ENCODE measurements around the gene SUSD6.
A peak's percentile ranks its signal among the peaks of the same experiment; 100 is the strongest.

The SUSD6 gene

GRCh38 chr14:69574263-69574953, 37.0 kb upstream of the SUSD6 start, which contains the start of gene CCDC177:
Gene CCDC177, minus strand, starts transcription at chr14:69574871. Its CDS starts 1,249 bp downstream, at chr14:69573622.
- Histone ChIP-seq H3K36me3 (ENCODE audit: insufficient read depth, low read length) (no peaks in the 10 kb centered on the region), H3K4me3 (ENCODE audit: low read depth in 1 of 2, low read length in 2 of 2) (peak within 1 kb of the TSS in 1 of 2 donors; percentile 19), H3K9ac (ENCODE audit: low read length) (no peak within 1 kb of the TSS), H3K9me3 (ENCODE audit: low read length) (no peaks in the 10 kb centered on the region), H3K27ac (ENCODE audit: low read depth, low read length) (no peak within 1 kb of the TSS), H3K27me3 (ENCODE audit: control insufficient read depth in 1 of 2, insufficient read depth in 2 of 2, low read length in 2 of 2) (peaks cover 38 to 68% of the 10 kb centered on the region in 2 donors), H3K4me1 (ENCODE audit: insufficient read depth, low read length) (peaks cover 21% of the 10 kb centered on the region)

GRCh38 chr14:69574954-69575295, 36.5 kb upstream of the SUSD6 start:
- no peaks in the 10 kb centered on the region for H3K9me3 ChIP-seq (ENCODE audit: low read length)
- H3K27me3 ChIP-seq (ENCODE audit: control insufficient read depth in 1 of 2, insufficient read depth in 2 of 2, low read length in 2 of 2): peaks cover 36 to 63% of the 10 kb centered on the region in 2 donors
- H3K27ac ChIP-seq (ENCODE audit: low read depth, low read length): no peak overlapping the region
- peaks cover 21% of the 10 kb centered on the region for H3K4me1 ChIP-seq (ENCODE audit: insufficient read depth, low read length)
- H3K9ac ChIP-seq (ENCODE audit: low read length): no peak overlapping the region
- H3K36me3 ChIP-seq (ENCODE audit: insufficient read depth, low read length): no peaks in the 10 kb centered on the region
- H3K4me3 ChIP-seq (ENCODE audit: low read depth in 1 of 2, low read length in 2 of 2): no peak overlapping the region

GRCh38 chr14:69579476-69579875, 31.9 kb upstream of the SUSD6 start:
- no peak overlapping the region for H3K4me3 ChIP-seq (ENCODE audit: low read depth in 1 of 2, low read length in 2 of 2)
- no peak overlapping the region for H3K9ac ChIP-seq (ENCODE audit: low read length)
- no peaks in the 10 kb centered on the region for H3K9me3 ChIP-seq (ENCODE audit: low read length)
- H3K27me3 ChIP-seq (ENCODE audit: control insufficient read depth in 1 of 2, insufficient read depth in 2 of 2, low read length in 2 of 2): peaks cover 9 to 21% of the 10 kb centered on the region in 2 donors
- H3K27ac ChIP-seq (ENCODE audit: low read depth, low read length): no peak overlapping the region
- peaks cover 3% of the 10 kb centered on the region for H3K4me1 ChIP-seq (ENCODE audit: insufficient read depth, low read length)
- H3K36me3 ChIP-seq (ENCODE audit: insufficient read depth, low read length): no peaks in the 10 kb centered on the region

- no peaks in the 10 kb centered on the region for H3K36me3 ChIP-seq (ENCODE audit: insufficient read depth, low read length)
- no peak overlapping the region for H3K27ac ChIP-seq (ENCODE audit: low read depth, low read length)
- no peaks in the 10 kb centered on the region for H3K4me1 ChIP-seq (ENCODE audit: insufficient read depth, low read length)
- peaks cover 7 to 18% of the 10 kb centered on the region in 2 donors for H3K27me3 ChIP-seq (ENCODE audit: control insufficient read depth in 1 of 2, insufficient read depth in 2 of 2, low read length in 2 of 2)
- H3K4me3 ChIP-seq (ENCODE audit: low read depth in 1 of 2, low read length in 2 of 2): no peak overlapping the region
- no peaks in the 10 kb centered on the region for H3K9me3 ChIP-seq (ENCODE audit: low read length)
- H3K9ac ChIP-seq (ENCODE audit: low read length): no peak overlapping the region
These were observed 31.3 kb upstream of the SUSD6 start for GRCh38 chr14:69580009-69580577.

- no peaks in the 10 kb centered on the region for H3K9me3 ChIP-seq (ENCODE audit: low read length)
- H3K27ac ChIP-seq (ENCODE audit: low read depth, low read length): no peak overlapping the region
- no peak overlapping the region for H3K9ac ChIP-seq (ENCODE audit: low read length)
- H3K4me3 ChIP-seq (ENCODE audit: low read depth in 1 of 2, low read length in 2 of 2): no peak overlapping the region
- peaks cover 3 to 5% of the 10 kb centered on the region in 2 donors for H3K27me3 ChIP-seq (ENCODE audit: control insufficient read depth in 1 of 2, insufficient read depth in 2 of 2, low read length in 2 of 2)
- no peaks in the 10 kb centered on the region for H3K36me3 ChIP-seq (ENCODE audit: insufficient read depth, low read length)
- no peaks in the 10 kb centered on the region for H3K4me1 ChIP-seq (ENCODE audit: insufficient read depth, low read length)
These were observed 30.0 kb upstream of the SUSD6 start for GRCh38 chr14:69581316-69581935.

GRCh38 chr14:69582212-69582611, 29.2 kb upstream of the SUSD6 start:
- no peaks in the 10 kb centered on the region for H3K4me1 ChIP-seq (ENCODE audit: insufficient read depth, low read length)
- H3K4me3 ChIP-seq (ENCODE audit: low read depth in 1 of 2, low read length in 2 of 2): no peak overlapping the region
- no peaks in the 10 kb centered on the region for H3K36me3 ChIP-seq (ENCODE audit: insufficient read depth, low read length)
- no peak overlapping the region for H3K27ac ChIP-seq (ENCODE audit: low read depth, low read length)
- no peak overlapping the region for H3K9ac ChIP-seq (ENCODE audit: low read length)
- H3K9me3 ChIP-seq (ENCODE audit: low read length): no peaks in the 10 kb centered on the region
- peaks cover 0 to 3% of the 10 kb centered on the region in 2 donors for H3K27me3 ChIP-seq (ENCODE audit: control insufficient read depth in 1 of 2, insufficient read depth in 2 of 2, low read length in 2 of 2)

GRCh38 chr14:69582829-69583228, 28.6 kb upstream of the SUSD6 start:
- no peak overlapping the region for H3K4me3 ChIP-seq (ENCODE audit: low read depth in 1 of 2, low read length in 2 of 2)
- H3K9ac ChIP-seq (ENCODE audit: low read length): no peak overlapping the region
- no peak overlapping the region for H3K27ac ChIP-seq (ENCODE audit: low read depth, low read length)
- no peaks in the 10 kb centered on the region for H3K4me1 ChIP-seq (ENCODE audit: insufficient read depth, low read length)
- no peaks in the 10 kb centered on the region for H3K9me3 ChIP-seq (ENCODE audit: low read length)
- H3K27me3 ChIP-seq (ENCODE audit: control insufficient read depth in 1 of 2, insufficient read depth in 2 of 2, low read length in 2 of 2): no peaks in the 10 kb centered on the region
- H3K36me3 ChIP-seq (ENCODE audit: insufficient read depth, low read length): no peaks in the 10 kb centered on the region

- Histone ChIP-seq H3K9ac (ENCODE audit: low read length) (no peak overlapping the region), H3K9me3 (ENCODE audit: low read length) (no peaks in the 10 kb centered on the region), H3K36me3 (ENCODE audit: insufficient read depth, low read length) (no peaks in the 10 kb centered on the region), H3K27ac (ENCODE audit: low read depth, low read length) (no peak overlapping the region), H3K4me1 (ENCODE audit: insufficient read depth, low read length) (no peaks in the 10 kb centered on the region), H3K4me3 (ENCODE audit: low read depth in 1 of 2, low read length in 2 of 2) (no peak overlapping the region), H3K27me3 (ENCODE audit: control insufficient read depth in 1 of 2, insufficient read depth in 2 of 2, low read length in 2 of 2) (no peaks in the 10 kb centered on the region)
These were observed 27.0 kb upstream of the SUSD6 start for GRCh38 chr14:69584389-69584788.

GRCh38 chr14:69586404-69586803, 25.0 kb upstream of the SUSD6 start:
- Histone ChIP-seq H3K9me3 (ENCODE audit: low read length) (no peaks in the 10 kb centered on the region), H3K36me3 (ENCODE audit: insufficient read depth, low read length) (no peaks in the 10 kb centered on the region), H3K9ac (ENCODE audit: low read length) (no peak overlapping the region), H3K27ac (ENCODE audit: low read depth, low read length) (no peak overlapping the region), H3K4me1 (ENCODE audit: insufficient read depth, low read length) (no peaks in the 10 kb centered on the region), H3K27me3 (ENCODE audit: control insufficient read depth in 1 of 2, insufficient read depth in 2 of 2, low read length in 2 of 2) (no peaks in the 10 kb centered on the region), H3K4me3 (ENCODE audit: low read depth in 1 of 2, low read length in 2 of 2) (no peak overlapping the region)

GRCh38 chr14:69587389-69587788, 24.0 kb upstream of the SUSD6 start:
- H3K27me3 ChIP-seq (ENCODE audit: control insufficient read depth in 1 of 2, insufficient read depth in 2 of 2, low read length in 2 of 2): no peaks in the 10 kb centered on the region
- H3K27ac ChIP-seq (ENCODE audit: low read depth, low read length): no peak overlapping the region
- H3K4me1 ChIP-seq (ENCODE audit: insufficient read depth, low read length): no peaks in the 10 kb centered on the region
- H3K9ac ChIP-seq (ENCODE audit: low read length): no peak overlapping the region
- no peaks in the 10 kb centered on the region for H3K36me3 ChIP-seq (ENCODE audit: insufficient read depth, low read length)
- no peaks in the 10 kb centered on the region for H3K9me3 ChIP-seq (ENCODE audit: low read length)
- H3K4me3 ChIP-seq (ENCODE audit: low read depth in 1 of 2, low read length in 2 of 2): no peak overlapping the region

GRCh38 chr14:69591317-69591716, 20.1 kb upstream of the SUSD6 start:
- H3K27me3 ChIP-seq (ENCODE audit: control insufficient read depth in 1 of 2, insufficient read depth in 2 of 2, low read length in 2 of 2): no peaks in the 10 kb centered on the region
- H3K4me3 ChIP-seq (ENCODE audit: low read depth in 1 of 2, low read length in 2 of 2): no peak overlapping the region
- no peaks in the 10 kb centered on the region for H3K4me1 ChIP-seq (ENCODE audit: insufficient read depth, low read length)
- H3K9ac ChIP-seq (ENCODE audit: low read length): no peak overlapping the region
- H3K27ac ChIP-seq (ENCODE audit: low read depth, low read length): no peak overlapping the region
- no peaks in the 10 kb centered on the region for H3K36me3 ChIP-seq (ENCODE audit: insufficient read depth, low read length)
- H3K9me3 ChIP-seq (ENCODE audit: low read length): no peaks in the 10 kb centered on the region
